HCT116 (cell line): ENCODE results near the gene RFTN2.

Experiments used
- CTCF ChIP-seq, 3 experiments: fragments of 200-600 bp in 1 of 3; sonication (generic) in 1 of 3; IDR thresholded peaks in 2 of 3; conservative IDR thresholded peaks in 1 of 3; 2 replicates each; pipeline ENCODE4 v1.5.1; 2012 to 2017; ENCODE audit warnings: low read depth in 2 of 3, low read length in 2 of 3, antibody characterized with exemption in 1 of 3, borderline replicate concordance in 1 of 3, control low read depth in 1 of 3, mild to moderate bottlenecking in 1 of 3, mixed read lengths in 1 of 3, mixed run types in 1 of 3, moderate library complexity in 1 of 3; ENCODE audit not compliant: insufficient read depth in 1 of 3
- EZH2 ChIP-seq: fragments of 200-600 bp; sonication (generic); IDR thresholded peaks from 2 replicates; pipeline ENCODE4 v1.6.1; 2017; ENCODE audit warnings: antibody characterized with exemption, mixed run types
- MAX ChIP-seq: IDR thresholded peaks from 2 replicates; pipeline ENCODE4 v1.6.1; 2012
- POLR2A ChIP-seq: IDR thresholded peaks from 2 replicates; pipeline ENCODE4 v1.7.0; 2011; ENCODE audit warnings: borderline replicate concordance; ENCODE audit not compliant: insufficient read depth, insufficient read length; ENCODE audit errors: extremely low read depth
- SP1 ChIP-seq: IDR thresholded peaks from 2 replicates; pipeline ENCODE4 v1.6.1; 2012; ENCODE audit warnings: low read depth
- ZNF274 ChIP-seq: fragments of 200-500 bp; sonication (Bioruptor generic); IDR thresholded peaks from 2 replicates; pipeline ENCODE4 v1.6.1; 2014; ENCODE audit warnings: mild to moderate bottlenecking, low read depth, low read length, inconsistent platforms

- TF ChIP-seq MAX = no peak
- no peak for TF ChIP-seq CTCF (IDR thresholded peaks at IDR 0.05 in 2 of 3, conservative IDR thresholded peaks at IDR 0.05 in 1 of 3; ENCODE audit: borderline replicate concordance in 1 of 3, insufficient read depth in 1 of 3, low read depth in 2 of 3, low read length in 2 of 3)
- no peak for TF ChIP-seq POLR2A
- TF ChIP-seq EZH2 = no peak
- no peak for TF ChIP-seq SP1
- no peak for TF ChIP-seq ZNF274
Measured at GRCh38 chr2:197657562-197657961, 17.8 kb downstream of the RFTN2 start.
